OCI-LY7 (cell line): ENCODE measurements around the gene BBLN. TPM values are rescaled to one million over a fixed set of nuclear protein-coding genes. Genes with fewer than 3 reads are reported as not detected.

Experiments used
- BruUV-seq: library from RNA; stranded (reverse); fragments of 400-500 nt; replicated peaks from 2 replicates; lab custom pipeline; 2021; lab: Mats Ljungman, UMichigan
- CTCF ChIA-PET: fragments of 300-600 bp; sonication (Branson Sonifier 250); formaldehyde crosslinking; loops from one replicate; lab custom pipeline; 2022; ENCODE audit warnings: antibody characterized with exemption; ENCODE audit not compliant: unreplicated experiment; lab: Charles Lee
- POLR2A ChIA-PET: fragments of 300-600 bp; sonication (Branson Sonifier 250); formaldehyde crosslinking; loops from one replicate; lab custom pipeline; 2022; ENCODE audit warnings: antibody characterized with exemption; lab: Charles Lee
- DNase-seq: peaks from one replicate; pipeline ENCODE4 v3.0.0-alpha.2; 2015; ENCODE audit warnings: low spot score
- H2AFZ ChIP-seq: fragments of 200-600 bp; sonication (generic), shearing (Covaris generic); 2 replicates; pipeline ENCODE4 v1.6.1; 2014; ENCODE audit warnings: mild to moderate bottlenecking, antibody characterized with exemption, low read length, moderate library complexity
- H3K27ac ChIP-seq: fragments of 200-600 bp; sonication (generic); 2 replicates; pipeline ENCODE4 v1.5.1; 2014; ENCODE audit warnings: mixed run types, low read depth, mild to moderate bottlenecking, moderate library complexity, low read length, inconsistent platforms; ENCODE audit not compliant: poor library complexity, severe bottlenecking
- H3K36me3 ChIP-seq: fragments of 200-600 bp; sonication (generic); 2 replicates; pipeline ENCODE4 v1.6.1; 2014; ENCODE audit warnings: mild to moderate bottlenecking, antibody characterized with exemption, low read length, moderate library complexity, mixed read lengths; ENCODE audit not compliant: insufficient read depth
- H3K4me1 ChIP-seq: fragments of 200-600 bp; sonication (generic); 2 replicates; pipeline ENCODE4 v1.5.1; 2014; ENCODE audit warnings: mild to moderate bottlenecking, low read length; ENCODE audit not compliant: insufficient read depth, poor library complexity, severe bottlenecking
- H3K4me2 ChIP-seq: fragments of 200-600 bp; sonication (generic); 2 replicates; pipeline ENCODE4 v1.6.1; 2014; ENCODE audit warnings: mild to moderate bottlenecking, low read length
- H3K4me3 ChIP-seq: fragments of 200-600 bp; sonication (generic); 2 replicates; pipeline ENCODE4 v1.5.1; 2014; ENCODE audit warnings: mild to moderate bottlenecking, low read depth, low read length; ENCODE audit not compliant: poor library complexity, severe bottlenecking
- H3K79me2 ChIP-seq: fragments of 200-600 bp; sonication (generic); 2 replicates; pipeline ENCODE4 v1.6.1; 2016; ENCODE audit warnings: low read depth, mild to moderate bottlenecking, low read length, moderate library complexity, mixed read lengths; ENCODE audit not compliant: insufficient read depth
- H3K9me2 ChIP-seq: fragments of 200-600 bp; sonication (generic); 2 replicates; pipeline ENCODE4 v1.6.1; 2016; ENCODE audit warnings: mild to moderate bottlenecking, low read length, mixed read lengths; ENCODE audit not compliant: insufficient read depth
- H3K9me3 ChIP-seq: fragments of 200-600 bp; sonication (generic); 2 replicates; pipeline ENCODE4 v1.6.1; 2014; ENCODE audit warnings: mild to moderate bottlenecking, mixed run types, low read length, mixed read lengths
- H4K20me1 ChIP-seq: fragments of 200-600 bp; sonication (generic); 2 replicates; pipeline ENCODE4 v1.6.1; 2014; ENCODE audit warnings: mild to moderate bottlenecking, antibody characterized with exemption, low read length, moderate library complexity, mixed read lengths; ENCODE audit not compliant: insufficient read depth
- EZH2phosphoT487 ChIP-seq: fragments of 200-600 bp; sonication (generic); IDR thresholded peaks from 2 replicates; pipeline ENCODE4 v1.6.1; 2018; ENCODE audit warnings: low read depth, borderline replicate concordance, mild to moderate bottlenecking, mixed run types, antibody characterized with exemption, low read length, moderate library complexity, mixed read lengths
- intact Hi-C: fragments of 100-400 bp; cut with micrococcal nuclease; formaldehyde crosslinking; loops from one replicate; pipeline ENCODE4 v1.10.0; 2022; ENCODE audit not compliant: unreplicated experiment
- total RNA-seq, 2 experiments: library from RNA; depleted of rRNA in 1 of 2; stranded (reverse); fragments of >200 nt in 1 of 2; shearing (Covaris generic) in 1 of 2; gene quantifications; 2 replicates each; pipeline ENCODE4 v1.2.3, GENCODE V29; 2014 to 2022
- TF ChIP-seq, protein P1 (sequence below): fragments of 200-600 bp; sonication (generic); conservative IDR thresholded peaks from 2 replicates; pipeline ENCODE4 v1.5.1; 2014; ENCODE audit warnings: mild to moderate bottlenecking, antibody characterized with exemption, low read length, moderate library complexity, mixed read lengths

Gene BBLN
- total RNA-seq, 2 experiments from 2014 or later, result 66.9 to 104 TPM

DNA sequence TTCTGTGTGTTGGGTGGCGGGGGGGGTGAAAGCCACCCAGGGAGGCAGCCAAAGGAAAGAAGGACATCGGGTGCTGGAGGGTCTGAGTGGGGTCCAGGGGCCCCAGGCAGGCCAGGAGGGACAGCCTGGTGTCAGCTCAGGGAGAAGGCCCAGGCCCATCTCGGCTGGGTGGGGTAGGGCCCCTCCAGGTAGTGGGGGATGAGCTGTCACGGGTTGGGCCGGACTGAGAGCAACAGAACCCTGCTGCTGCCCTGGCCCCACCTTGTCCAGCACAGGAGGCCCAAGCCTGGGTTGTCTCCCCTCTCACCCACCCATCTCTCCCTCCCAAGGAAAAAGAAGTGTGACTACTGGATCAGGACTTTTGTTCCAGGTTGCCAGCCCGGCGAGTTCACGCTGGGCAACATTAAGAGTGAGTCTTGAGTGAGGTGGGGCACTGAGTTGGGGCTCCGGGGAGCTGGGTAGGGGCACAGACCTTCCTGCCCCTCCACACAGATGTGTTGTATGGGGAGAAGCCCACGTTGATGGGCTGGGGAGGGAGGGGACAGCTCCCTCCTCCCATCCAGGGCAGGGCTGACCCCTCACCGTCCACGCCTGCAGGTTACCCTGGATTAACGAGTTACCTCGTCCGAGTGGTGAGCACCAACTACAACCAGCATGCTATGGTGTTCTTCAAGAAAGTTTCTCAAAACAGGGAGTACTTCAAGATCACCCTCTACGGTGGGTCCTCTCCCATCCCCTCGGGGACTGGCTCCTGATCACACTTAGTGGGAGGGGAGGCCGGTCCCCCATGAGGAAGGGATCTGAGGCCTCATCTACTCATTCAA lies 8.5 kb upstream of the BBLN start:
- no peak overlapping the region for H2AFZ ChIP-seq
- intact Hi-C loops, result no loop called here
- H3K4me2 ChIP-seq, result no peak overlapping the region
- no peaks in the 10 kb centered on the region for H3K9me3 ChIP-seq
- no peaks in the 10 kb centered on the region for H3K79me2 ChIP-seq
- no TSS peak for BruUV-seq
- no peak for TF ChIP-seq EZH2phosphoT487
- TF ChIP-seq, protein P1, sequence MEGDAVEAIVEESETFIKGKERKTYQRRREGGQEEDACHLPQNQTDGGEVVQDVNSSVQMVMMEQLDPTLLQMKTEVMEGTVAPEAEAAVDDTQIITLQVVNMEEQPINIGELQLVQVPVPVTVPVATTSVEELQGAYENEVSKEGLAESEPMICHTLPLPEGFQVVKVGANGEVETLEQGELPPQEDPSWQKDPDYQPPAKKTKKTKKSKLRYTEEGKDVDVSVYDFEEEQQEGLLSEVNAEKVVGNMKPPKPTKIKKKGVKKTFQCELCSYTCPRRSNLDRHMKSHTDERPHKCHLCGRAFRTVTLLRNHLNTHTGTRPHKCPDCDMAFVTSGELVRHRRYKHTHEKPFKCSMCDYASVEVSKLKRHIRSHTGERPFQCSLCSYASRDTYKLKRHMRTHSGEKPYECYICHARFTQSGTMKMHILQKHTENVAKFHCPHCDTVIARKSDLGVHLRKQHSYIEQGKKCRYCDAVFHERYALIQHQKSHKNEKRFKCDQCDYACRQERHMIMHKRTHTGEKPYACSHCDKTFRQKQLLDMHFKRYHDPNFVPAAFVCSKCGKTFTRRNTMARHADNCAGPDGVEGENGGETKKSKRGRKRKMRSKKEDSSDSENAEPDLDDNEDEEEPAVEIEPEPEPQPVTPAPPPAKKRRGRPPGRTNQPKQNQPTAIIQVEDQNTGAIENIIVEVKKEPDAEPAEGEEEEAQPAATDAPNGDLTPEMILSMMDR, result no peak
- CTCF ChIA-PET, result no interaction called here
- POLR2A ChIA-PET, result no interaction called here
- no peaks in the 10 kb centered on the region for H4K20me1 ChIP-seq
- no peaks in the 10 kb centered on the region for H3K9me2 ChIP-seq
- H3K4me1 ChIP-seq, result no peaks in the 10 kb centered on the region
- H3K36me3 ChIP-seq, result no peaks in the 10 kb centered on the region
- no peak for DNase-seq
- H3K27ac ChIP-seq, result no peak overlapping the region
- no peak overlapping the region for H3K4me3 ChIP-seq

- TF ChIP-seq EZH2phosphoT487, result no peak
- TF ChIP-seq, protein P1, result no peak
- no peak overlapping the region for H2AFZ ChIP-seq
- H4K20me1 ChIP-seq, result no peaks in the 10 kb centered on the region
- no peaks in the 10 kb centered on the region for H3K79me2 ChIP-seq
- BruUV-seq, result no TSS peak
- ChIA-PET CTCF (no interaction called here), POLR2A (no interaction called here)
- H3K36me3 ChIP-seq, result no peaks in the 10 kb centered on the region
- no peak for DNase-seq
- no peak overlapping the region for H3K4me3 ChIP-seq
- no peak overlapping the region for H3K4me2 ChIP-seq
- no peaks in the 10 kb centered on the region for H3K9me3 ChIP-seq
- intact Hi-C loops, result no loop called here
- no peak overlapping the region for H3K27ac ChIP-seq
- no peaks in the 10 kb centered on the region for H3K9me2 ChIP-seq
- H3K4me1 ChIP-seq, result no peaks in the 10 kb centered on the region
Measured at GRCh38 chr9:128152133-128153059, 7.7 kb upstream of the BBLN start.
